Osteoblast (primary cell): ENCODE measurements around the gene RBP3. TPM values are rescaled to one million over a fixed set of nuclear protein-coding genes. Genes with fewer than 3 reads are reported as not detected.

Experiments used
- DNase-seq: peaks from one replicate; pipeline ENCODE4 v3.0.0; 2011; ENCODE audit warnings: low spot score, mixed read lengths; ENCODE audit not compliant: insufficient read length; ENCODE audit errors: missing footprints
- H2AFZ ChIP-seq: 2 replicates; pipeline ENCODE4 v1.6.0; 2011; ENCODE audit warnings: mild to moderate bottlenecking, low read length
- H3K27ac ChIP-seq: 2 replicates; pipeline ENCODE4 v1.5.1; 2011; ENCODE audit warnings: mild to moderate bottlenecking, low read depth, low read length, moderate library complexity
- H3K27me3 ChIP-seq: 2 replicates; pipeline ENCODE4 v1.6.0; 2012; ENCODE audit warnings: mild to moderate bottlenecking, control low read depth, inconsistent platforms, low read length, moderate library complexity; ENCODE audit not compliant: insufficient read depth
- H3K36me3 ChIP-seq: 2 replicates; pipeline ENCODE4 v1.5.1; 2011; ENCODE audit warnings: mild to moderate bottlenecking, low read length, control low read depth, moderate library complexity; ENCODE audit not compliant: insufficient read depth
- H3K4me1 ChIP-seq: 2 replicates; pipeline ENCODE4 v1.5.1; 2011; ENCODE audit warnings: mild to moderate bottlenecking, low read length, control low read depth, moderate library complexity; ENCODE audit not compliant: insufficient read depth
- H3K4me2 ChIP-seq: 2 replicates; pipeline ENCODE4 v1.6.0; 2011; ENCODE audit warnings: mild to moderate bottlenecking, low read length; ENCODE audit not compliant: insufficient read depth
- H3K4me3 ChIP-seq: fragments of 200-600 bp; sonication (generic); 3 replicates; pipeline ENCODE4 v1.5.1; 2012; ENCODE audit warnings: mild to moderate bottlenecking, low read length, inconsistent platforms; ENCODE audit not compliant: insufficient read depth
- H3K79me2 ChIP-seq: 2 replicates; pipeline ENCODE4 v1.6.0; 2012; ENCODE audit warnings: mild to moderate bottlenecking, low read length, control low read depth, inconsistent platforms; ENCODE audit not compliant: insufficient read depth
- H3K9me3 ChIP-seq: 2 replicates; pipeline ENCODE4 v1.5.1; 2011; ENCODE audit warnings: low read depth, low read length, control low read depth
- H4K20me1 ChIP-seq: 2 replicates; pipeline ENCODE4 v1.6.0; 2012; ENCODE audit warnings: mild to moderate bottlenecking, low read length, control low read depth; ENCODE audit not compliant: insufficient read depth
- total RNA-seq: library from RNA; depleted of rRNA; stranded (reverse); fragments of >200 nt; gene quantifications from 2 replicates; pipeline ENCODE4 v1.2.3, GENCODE V29; 2012
- TF ChIP-seq, protein P1 (sequence below): IDR thresholded peaks from 2 replicates; pipeline ENCODE4 v1.5.1; 2011; ENCODE audit warnings: mild to moderate bottlenecking, low read depth, low read length, moderate library complexity; ENCODE audit errors: extremely low read depth

The RBP3 gene
- total RNA-seq, 1 donor: not detected

DNA sequence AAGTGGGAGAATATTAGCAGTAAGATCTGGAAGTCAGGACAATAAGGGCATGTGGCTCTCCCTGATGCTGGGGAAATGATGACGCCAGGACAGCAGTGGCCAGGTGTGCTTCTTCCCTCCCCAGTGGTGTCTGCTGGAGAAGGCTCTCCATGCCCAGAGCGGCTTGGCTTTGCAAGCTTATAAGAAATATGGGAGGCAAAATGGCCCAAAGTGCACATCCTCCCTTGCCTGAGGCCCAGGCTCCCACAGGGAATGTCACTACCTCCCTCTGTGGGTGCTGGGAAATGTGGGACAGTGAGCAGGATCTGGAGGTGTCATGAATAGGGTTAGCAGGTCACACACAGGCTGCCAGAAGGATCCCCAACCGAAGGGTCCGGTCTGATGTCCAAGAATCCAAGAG is 53.0 kb downstream of the RBP3 start:
- H4K20me1 ChIP-seq: no peaks in the 10 kb centered on the region
- H3K79me2 ChIP-seq: no peaks in the 10 kb centered on the region
- H3K27ac ChIP-seq: no peak overlapping the region
- no peak overlapping the region for H3K4me3 ChIP-seq
- H3K36me3 ChIP-seq: no peaks in the 10 kb centered on the region
- no peak overlapping the region for H3K4me2 ChIP-seq
- no peak for DNase-seq
- peaks cover 20% of the 10 kb centered on the region for H3K4me1 ChIP-seq
- peaks cover 10% of the 10 kb centered on the region for H3K27me3 ChIP-seq
- H2AFZ ChIP-seq: no peak overlapping the region
- TF ChIP-seq, protein P1, sequence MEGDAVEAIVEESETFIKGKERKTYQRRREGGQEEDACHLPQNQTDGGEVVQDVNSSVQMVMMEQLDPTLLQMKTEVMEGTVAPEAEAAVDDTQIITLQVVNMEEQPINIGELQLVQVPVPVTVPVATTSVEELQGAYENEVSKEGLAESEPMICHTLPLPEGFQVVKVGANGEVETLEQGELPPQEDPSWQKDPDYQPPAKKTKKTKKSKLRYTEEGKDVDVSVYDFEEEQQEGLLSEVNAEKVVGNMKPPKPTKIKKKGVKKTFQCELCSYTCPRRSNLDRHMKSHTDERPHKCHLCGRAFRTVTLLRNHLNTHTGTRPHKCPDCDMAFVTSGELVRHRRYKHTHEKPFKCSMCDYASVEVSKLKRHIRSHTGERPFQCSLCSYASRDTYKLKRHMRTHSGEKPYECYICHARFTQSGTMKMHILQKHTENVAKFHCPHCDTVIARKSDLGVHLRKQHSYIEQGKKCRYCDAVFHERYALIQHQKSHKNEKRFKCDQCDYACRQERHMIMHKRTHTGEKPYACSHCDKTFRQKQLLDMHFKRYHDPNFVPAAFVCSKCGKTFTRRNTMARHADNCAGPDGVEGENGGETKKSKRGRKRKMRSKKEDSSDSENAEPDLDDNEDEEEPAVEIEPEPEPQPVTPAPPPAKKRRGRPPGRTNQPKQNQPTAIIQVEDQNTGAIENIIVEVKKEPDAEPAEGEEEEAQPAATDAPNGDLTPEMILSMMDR: no peak
- no peaks in the 10 kb centered on the region for H3K9me3 ChIP-seq

DNA sequence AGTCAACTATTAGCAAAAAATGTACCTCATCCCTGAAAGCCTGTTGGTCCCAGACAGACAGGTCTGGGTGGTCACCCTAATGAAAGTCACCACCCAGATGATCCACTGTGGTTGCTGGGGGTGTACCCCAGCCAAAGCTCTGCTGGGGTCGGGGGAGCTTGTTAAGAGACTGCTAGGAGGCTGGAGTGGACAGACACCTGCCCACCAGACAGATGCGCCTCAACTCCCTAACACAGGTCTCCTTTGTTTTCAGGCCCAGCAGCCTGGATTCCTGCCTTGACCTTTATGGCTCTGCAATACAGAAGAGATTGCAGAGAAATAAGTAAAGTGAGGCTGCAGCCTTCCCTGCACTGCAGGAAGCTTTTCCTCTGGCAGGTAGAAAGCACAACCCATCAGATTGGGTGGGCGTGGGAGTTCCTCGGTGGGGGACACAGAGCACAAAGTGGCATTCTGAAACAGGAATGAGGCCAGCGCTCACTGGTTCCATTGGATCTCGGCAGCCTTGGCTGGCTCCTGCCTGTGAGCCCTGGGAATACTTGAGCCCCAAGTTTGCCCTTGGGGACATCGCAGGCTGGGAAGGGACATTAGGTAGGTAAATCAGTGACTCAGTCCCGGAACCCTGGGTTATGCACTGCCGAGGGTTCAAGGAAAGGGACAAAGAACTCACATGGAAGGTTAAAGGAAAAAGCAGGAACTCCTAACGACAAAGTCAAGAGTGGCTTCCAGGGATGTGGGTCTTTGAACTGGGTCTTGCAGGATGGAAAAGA is 53.9 kb downstream of the RBP3 start:
- TF ChIP-seq, protein P1: no peak
- Histone ChIP-seq H3K4me3 (no peak overlapping the region), H4K20me1 (no peaks in the 10 kb centered on the region), H3K4me2 (peak overlapping the region; percentile 59), H3K79me2 (no peaks in the 10 kb centered on the region), H3K36me3 (no peaks in the 10 kb centered on the region), H3K27me3 (peaks cover 8% of the 10 kb centered on the region), H3K4me1 (peaks cover 25% of the 10 kb centered on the region), H3K9me3 (no peaks in the 10 kb centered on the region), H3K27ac (no peak overlapping the region), H2AFZ (no peak overlapping the region)
- no peak for DNase-seq

DNA sequence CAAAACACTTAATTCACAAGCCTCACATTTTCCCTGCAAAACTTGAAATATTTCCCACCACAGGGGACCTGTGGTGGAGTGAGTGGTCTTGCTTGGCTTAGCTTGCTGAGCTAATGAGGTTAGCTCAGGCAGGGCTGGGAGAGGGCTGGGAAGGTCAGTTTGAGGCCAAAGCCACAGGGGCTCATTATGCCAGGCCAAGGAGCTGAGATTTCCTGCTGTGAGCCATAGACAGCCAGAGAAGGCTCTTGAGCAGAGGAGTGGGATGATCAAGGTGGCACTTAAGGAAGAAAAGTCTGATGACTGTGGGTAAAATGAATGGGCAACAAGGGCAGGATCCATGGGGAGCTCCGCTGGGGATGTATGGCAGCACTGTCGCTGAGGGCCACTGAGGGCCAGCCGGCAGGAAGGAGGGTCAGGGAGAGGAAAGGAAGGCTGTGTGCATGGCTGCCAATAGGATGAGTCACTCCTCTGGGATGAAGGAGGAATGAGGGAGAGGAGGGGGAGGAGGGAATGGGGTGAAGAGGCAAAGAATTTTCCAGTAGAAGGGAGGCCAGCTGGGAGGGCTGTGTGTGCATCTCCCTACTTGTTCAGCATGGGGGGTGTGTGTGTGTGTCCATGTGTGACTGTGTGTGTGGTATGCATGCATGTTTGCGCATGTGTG is 54.6 kb downstream of the RBP3 start:
- Histone ChIP-seq H2AFZ (peak overlapping the region; percentile 56), H3K36me3 (no peaks in the 10 kb centered on the region), H3K9me3 (no peaks in the 10 kb centered on the region), H3K4me3 (peak overlapping the region; percentile 27), H3K27ac (peak overlapping the region; percentile 46), H3K4me2 (peak overlapping the region; percentile 59), H4K20me1 (no peaks in the 10 kb centered on the region), H3K27me3 (peaks cover 8% of the 10 kb centered on the region), H3K79me2 (no peaks in the 10 kb centered on the region), H3K4me1 (peaks cover 25% of the 10 kb centered on the region)
- TF ChIP-seq, protein P1: no peak
- peak; percentile 91 for DNase-seq

DNA sequence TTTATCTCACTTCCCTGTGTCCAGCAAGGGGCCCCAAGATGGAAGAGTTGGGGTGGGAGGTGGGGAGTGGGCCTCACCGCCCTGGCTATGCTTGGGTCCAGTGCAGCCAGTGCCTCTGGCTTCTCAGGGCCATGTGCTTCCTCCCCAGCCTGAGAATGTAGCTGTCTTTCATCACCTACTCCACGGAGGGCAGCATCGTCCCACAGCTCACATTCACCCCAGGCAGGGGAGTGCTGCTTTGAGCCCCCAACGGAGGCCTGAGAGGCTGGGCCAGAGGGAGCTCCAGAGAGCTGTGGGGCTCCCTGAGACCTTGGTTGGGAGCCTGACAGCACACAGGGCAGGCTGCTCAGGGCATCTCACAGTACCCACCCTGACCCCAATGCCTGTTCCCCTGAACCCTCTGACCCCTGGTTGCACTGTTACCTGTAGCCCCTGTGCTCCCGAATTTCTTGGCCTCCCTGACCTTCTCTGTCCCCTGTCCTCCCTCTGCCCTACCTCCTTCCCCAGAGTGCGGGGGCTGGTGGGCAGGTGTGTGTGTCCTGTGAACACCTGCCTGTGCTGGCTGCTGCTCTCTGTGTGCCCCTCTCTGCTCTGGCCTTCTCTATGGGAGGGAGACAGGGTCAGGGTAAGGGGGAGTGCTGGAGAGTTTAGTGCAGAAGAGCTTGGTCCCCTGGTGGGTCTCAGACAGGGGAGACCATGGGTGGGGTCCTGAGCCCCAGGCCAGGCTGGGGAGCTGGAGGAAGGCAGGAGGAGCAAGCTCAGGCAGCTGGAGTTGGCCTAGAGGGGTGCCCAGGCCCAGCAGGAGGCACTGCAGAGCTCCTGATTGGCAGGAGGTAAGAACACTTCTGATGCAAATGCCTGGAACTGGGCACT is 55.5 kb downstream of the RBP3 start:
- Histone ChIP-seq H3K79me2 (no peaks in the 10 kb centered on the region), H3K4me2 (peak overlapping the region; percentile 59), H3K27me3 (peaks cover 3% of the 10 kb centered on the region), H3K36me3 (no peaks in the 10 kb centered on the region), H3K4me1 (peaks cover 25% of the 10 kb centered on the region), H3K9me3 (no peaks in the 10 kb centered on the region), H2AFZ (peak overlapping the region; percentile 69), H3K4me3 (no peak overlapping the region), H3K27ac (peak overlapping the region; percentile 46), H4K20me1 (no peaks in the 10 kb centered on the region)
- no peak for DNase-seq
- TF ChIP-seq, protein P1: peak; percentile 5
